K562 (cell line): ENCODE data around the gene TNIK.

Source experiments
- ATF2 ChIP-seq: sonication (generic); formaldehyde crosslinking; IDR thresholded peaks from 2 replicates; pipeline ENCODE4 v1.8.1; 2022; ENCODE audit warnings: missing genetic modification reagents
- BACH1 ChIP-seq: fragments of 200-800 bp; sonication (Bioruptor generic); IDR thresholded peaks from 2 replicates; pipeline ENCODE4 v1.6.1; 2016; ENCODE audit warnings: missing genetic modification characterization, missing compliant biosample characterization
- DDX20 ChIP-seq: fragments of 450-650 bp; IDR thresholded peaks from 2 replicates; pipeline ENCODE4 v1.6.1; 2016; ENCODE audit warnings: missing genetic modification characterization, low read depth, mild to moderate bottlenecking, missing compliant biosample characterization, moderate library complexity
- EGR1 ChIP-seq: fragments of 450-650 bp; conservative IDR thresholded peaks from 2 replicates; pipeline ENCODE4 v1.6.1; 2017; ENCODE audit warnings: mild to moderate bottlenecking
- FOXK2 ChIP-seq, 2 experiments: fragments of 450-650 bp; IDR thresholded peaks in 1 of 2; conservative IDR thresholded peaks in 1 of 2; 2 replicates each; pipeline ENCODE4 v1.6.1; 2016; ENCODE audit warnings: low read depth in 2 of 2, mild to moderate bottlenecking in 1 of 2
- GTF2F1 ChIP-seq: IDR thresholded peaks from 2 replicates; pipeline ENCODE4 v1.6.1; 2011; ENCODE audit warnings: low read depth, low read length, improper control_type of control experiment
- HBP1 ChIP-seq: fragments of 450-650 bp; formaldehyde crosslinking; IDR thresholded peaks from 2 replicates; pipeline ENCODE4 v1.4.0; 2022; ENCODE audit warnings: missing genetic modification characterization
- KLF6 ChIP-seq: fragments of 250-450 bp; sonication (Bioruptor Pico); IDR thresholded peaks from 2 replicates; pipeline ENCODE4 v1.4.0; 2020; ENCODE audit warnings: mild to moderate bottlenecking, moderate library complexity, borderline replicate concordance
- TCF7 ChIP-seq: sonication (generic); IDR thresholded peaks from 2 replicates; pipeline ENCODE4 v1.6.1; 2016; ENCODE audit warnings: antibody characterized with exemption, borderline replicate concordance
- ZNF395 ChIP-seq: fragments of 200-800 bp; sonication (Bioruptor generic); IDR thresholded peaks from 2 replicates; pipeline ENCODE4 v1.6.1; 2017; ENCODE audit warnings: missing genetic modification characterization, missing compliant biosample characterization
- TF ChIP-seq, protein P1 (sequence below), 3 experiments: IDR thresholded peaks in 2 of 3; conservative IDR thresholded peaks in 1 of 3; 2 replicates each; pipeline ENCODE4 v1.5.1; 2011 to 2012; ENCODE audit warnings: low read length in 3 of 3, mild to moderate bottlenecking in 3 of 3, control low read depth in 2 of 3, improper control_type of control experiment in 1 of 3, inconsistent platforms in 1 of 3, low read depth in 1 of 3, mixed read lengths in 1 of 3, moderate library complexity in 1 of 3; ENCODE audit not compliant: insufficient read depth in 2 of 3

DNA sequence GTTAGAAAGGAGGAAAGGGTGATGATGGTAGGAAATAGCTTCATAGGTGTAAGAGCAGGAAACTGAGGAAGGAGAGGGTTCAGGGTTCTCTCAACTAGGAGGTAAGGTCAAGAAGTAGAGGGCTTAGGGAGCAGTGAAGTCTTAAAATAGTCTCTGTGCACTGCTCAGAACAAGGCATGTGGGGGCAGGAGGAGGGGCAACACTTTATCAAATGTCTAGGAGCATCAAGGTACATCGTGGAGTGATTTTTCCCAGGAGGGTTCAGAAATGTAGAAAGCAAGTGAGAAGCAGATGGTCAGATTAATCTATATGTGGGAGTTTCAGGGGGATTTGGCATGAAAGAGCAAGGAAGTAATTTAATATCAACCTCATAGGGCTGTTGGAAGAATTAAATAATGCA lies 58.8 kb downstream of the TNIK start:
- no peak for TF ChIP-seq ATF2 (CRISPR knock-in tag)
- TF ChIP-seq HBP1, result no peak
- no peak for TF ChIP-seq BACH1
- TF ChIP-seq TCF7, result no peak
- TF ChIP-seq, protein P1, sequence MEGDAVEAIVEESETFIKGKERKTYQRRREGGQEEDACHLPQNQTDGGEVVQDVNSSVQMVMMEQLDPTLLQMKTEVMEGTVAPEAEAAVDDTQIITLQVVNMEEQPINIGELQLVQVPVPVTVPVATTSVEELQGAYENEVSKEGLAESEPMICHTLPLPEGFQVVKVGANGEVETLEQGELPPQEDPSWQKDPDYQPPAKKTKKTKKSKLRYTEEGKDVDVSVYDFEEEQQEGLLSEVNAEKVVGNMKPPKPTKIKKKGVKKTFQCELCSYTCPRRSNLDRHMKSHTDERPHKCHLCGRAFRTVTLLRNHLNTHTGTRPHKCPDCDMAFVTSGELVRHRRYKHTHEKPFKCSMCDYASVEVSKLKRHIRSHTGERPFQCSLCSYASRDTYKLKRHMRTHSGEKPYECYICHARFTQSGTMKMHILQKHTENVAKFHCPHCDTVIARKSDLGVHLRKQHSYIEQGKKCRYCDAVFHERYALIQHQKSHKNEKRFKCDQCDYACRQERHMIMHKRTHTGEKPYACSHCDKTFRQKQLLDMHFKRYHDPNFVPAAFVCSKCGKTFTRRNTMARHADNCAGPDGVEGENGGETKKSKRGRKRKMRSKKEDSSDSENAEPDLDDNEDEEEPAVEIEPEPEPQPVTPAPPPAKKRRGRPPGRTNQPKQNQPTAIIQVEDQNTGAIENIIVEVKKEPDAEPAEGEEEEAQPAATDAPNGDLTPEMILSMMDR (IDR thresholded peaks at IDR 0.05 in 2 of 3, conservative IDR thresholded peaks at IDR 0.05 in 1 of 3; ENCODE audit: insufficient read depth in 2 of 3, low read depth in 1 of 3, low read length in 3 of 3), result no peak
- no peak for TF ChIP-seq EGR1
- TF ChIP-seq DDX20 (tag), result no peak
- TF ChIP-seq ZNF395 (CRISPR knock-in tag), result no peak
- TF ChIP-seq GTF2F1, result no peak
- TF ChIP-seq FOXK2 (conservative IDR thresholded peaks at IDR 0.05 in 1 of 2, IDR thresholded peaks at IDR 0.05 in 1 of 2; ENCODE audit: low read depth in 2 of 2), result no peak
- no peak for TF ChIP-seq KLF6 (CRISPR knock-in tag)
